Ishikawa (cell line): Measurements from ENCODE around the gene GPR32.

ENCODE experiments used
- CEBPB ChIP-seq: IDR thresholded peaks from 2 replicates; pipeline ENCODE4 v1.6.1; 2012
- CREB1 ChIP-seq: IDR thresholded peaks from 2 replicates; pipeline ENCODE4 v1.6.1; 2012; ENCODE audit warnings: low read depth
- EGR1 ChIP-seq: IDR thresholded peaks from 2 replicates; pipeline ENCODE4 v1.6.1; 2012
- EP300 ChIP-seq: IDR thresholded peaks from 2 replicates; pipeline ENCODE4 v1.6.1; 2012; ENCODE audit warnings: borderline replicate concordance
- FOXM1 ChIP-seq: IDR thresholded peaks from 2 replicates; pipeline ENCODE4 v1.6.1; 2012; ENCODE audit warnings: low read depth, borderline replicate concordance
- NFIC ChIP-seq: IDR thresholded peaks from 2 replicates; pipeline ENCODE4 v1.6.1; 2012
- RAD21 ChIP-seq: IDR thresholded peaks from 2 replicates; pipeline ENCODE4 v1.6.1; 2012; ENCODE audit warnings: low read depth
- TAF1 ChIP-seq: IDR thresholded peaks from 2 replicates; pipeline ENCODE4 v1.6.1; 2012; ENCODE audit warnings: low read depth, mild to moderate bottlenecking
- TCF12 ChIP-seq: IDR thresholded peaks from 2 replicates; pipeline ENCODE4 v1.6.1; 2012; ENCODE audit warnings: low read depth
- TEAD4 ChIP-seq: IDR thresholded peaks from 2 replicates; pipeline ENCODE4 v1.6.1; 2012
- YY1 ChIP-seq: IDR thresholded peaks from 2 replicates; pipeline ENCODE4 v1.6.1; 2012; ENCODE audit warnings: low read depth
- ZBTB7A ChIP-seq: IDR thresholded peaks from 2 replicates; pipeline ENCODE4 v1.6.1; 2012; ENCODE audit warnings: low read depth
- TF ChIP-seq, protein P1 (sequence below): IDR thresholded peaks from 2 replicates; pipeline ENCODE4 v1.6.1; 2012; ENCODE audit warnings: low read depth, mild to moderate bottlenecking
- TF ChIP-seq, protein P2 (sequence below): IDR thresholded peaks from 2 replicates; pipeline ENCODE4 v1.6.1; 2012
- TF ChIP-seq, protein P3 (sequence below): IDR thresholded peaks from 2 replicates; pipeline ENCODE4 v1.6.1; 2012

The GPR32 gene

DNA sequence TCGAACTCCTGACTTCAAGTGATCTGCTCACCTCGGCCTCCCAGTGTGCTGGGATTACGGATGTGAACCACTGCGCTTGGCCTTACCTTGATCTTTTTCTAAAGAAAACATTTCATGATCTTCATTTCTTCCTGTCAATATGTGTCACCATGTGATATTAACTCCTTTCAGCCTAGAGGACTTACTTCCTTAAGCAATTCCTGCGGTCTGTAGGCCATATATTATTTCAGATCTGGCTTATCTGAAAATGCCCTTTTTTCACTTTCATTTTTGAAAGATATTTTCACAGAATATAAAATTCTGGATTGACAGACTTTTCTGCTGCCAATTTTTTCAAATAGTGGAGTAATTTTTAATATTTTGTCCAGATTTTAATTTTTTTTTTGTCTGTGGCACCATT is 2.0 kb upstream of the GPR32 start:
- no peak for TF ChIP-seq RAD21
- no peak for TF ChIP-seq TCF12
- no peak for TF ChIP-seq EGR1
- TF ChIP-seq, protein P1, sequence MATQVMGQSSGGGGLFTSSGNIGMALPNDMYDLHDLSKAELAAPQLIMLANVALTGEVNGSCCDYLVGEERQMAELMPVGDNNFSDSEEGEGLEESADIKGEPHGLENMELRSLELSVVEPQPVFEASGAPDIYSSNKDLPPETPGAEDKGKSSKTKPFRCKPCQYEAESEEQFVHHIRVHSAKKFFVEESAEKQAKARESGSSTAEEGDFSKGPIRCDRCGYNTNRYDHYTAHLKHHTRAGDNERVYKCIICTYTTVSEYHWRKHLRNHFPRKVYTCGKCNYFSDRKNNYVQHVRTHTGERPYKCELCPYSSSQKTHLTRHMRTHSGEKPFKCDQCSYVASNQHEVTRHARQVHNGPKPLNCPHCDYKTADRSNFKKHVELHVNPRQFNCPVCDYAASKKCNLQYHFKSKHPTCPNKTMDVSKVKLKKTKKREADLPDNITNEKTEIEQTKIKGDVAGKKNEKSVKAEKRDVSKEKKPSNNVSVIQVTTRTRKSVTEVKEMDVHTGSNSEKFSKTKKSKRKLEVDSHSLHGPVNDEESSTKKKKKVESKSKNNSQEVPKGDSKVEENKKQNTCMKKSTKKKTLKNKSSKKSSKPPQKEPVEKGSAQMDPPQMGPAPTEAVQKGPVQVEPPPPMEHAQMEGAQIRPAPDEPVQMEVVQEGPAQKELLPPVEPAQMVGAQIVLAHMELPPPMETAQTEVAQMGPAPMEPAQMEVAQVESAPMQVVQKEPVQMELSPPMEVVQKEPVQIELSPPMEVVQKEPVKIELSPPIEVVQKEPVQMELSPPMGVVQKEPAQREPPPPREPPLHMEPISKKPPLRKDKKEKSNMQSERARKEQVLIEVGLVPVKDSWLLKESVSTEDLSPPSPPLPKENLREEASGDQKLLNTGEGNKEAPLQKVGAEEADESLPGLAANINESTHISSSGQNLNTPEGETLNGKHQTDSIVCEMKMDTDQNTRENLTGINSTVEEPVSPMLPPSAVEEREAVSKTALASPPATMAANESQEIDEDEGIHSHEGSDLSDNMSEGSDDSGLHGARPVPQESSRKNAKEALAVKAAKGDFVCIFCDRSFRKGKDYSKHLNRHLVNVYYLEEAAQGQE = no peak
- TF ChIP-seq, protein P2, sequence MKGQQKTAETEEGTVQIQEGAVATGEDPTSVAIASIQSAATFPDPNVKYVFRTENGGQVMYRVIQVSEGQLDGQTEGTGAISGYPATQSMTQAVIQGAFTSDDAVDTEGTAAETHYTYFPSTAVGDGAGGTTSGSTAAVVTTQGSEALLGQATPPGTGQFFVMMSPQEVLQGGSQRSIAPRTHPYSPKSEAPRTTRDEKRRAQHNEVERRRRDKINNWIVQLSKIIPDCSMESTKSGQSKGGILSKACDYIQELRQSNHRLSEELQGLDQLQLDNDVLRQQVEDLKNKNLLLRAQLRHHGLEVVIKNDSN = no peak
- TF ChIP-seq TEAD4 = no peak
- TF ChIP-seq CREB1 = no peak
- TF ChIP-seq NFIC = no peak
- no peak for TF ChIP-seq ZBTB7A
- TF ChIP-seq YY1 = no peak

DNA sequence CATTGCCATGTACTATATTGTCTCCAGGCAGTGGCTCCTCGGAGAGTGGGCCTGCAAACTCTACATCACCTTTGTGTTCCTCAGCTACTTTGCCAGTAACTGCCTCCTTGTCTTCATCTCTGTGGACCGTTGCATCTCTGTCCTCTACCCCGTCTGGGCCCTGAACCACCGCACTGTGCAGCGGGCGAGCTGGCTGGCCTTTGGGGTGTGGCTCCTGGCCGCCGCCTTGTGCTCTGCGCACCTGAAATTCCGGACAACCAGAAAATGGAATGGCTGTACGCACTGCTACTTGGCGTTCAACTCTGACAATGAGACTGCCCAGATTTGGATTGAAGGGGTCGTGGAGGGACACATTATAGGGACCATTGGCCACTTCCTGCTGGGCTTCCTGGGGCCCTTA is 624 bp downstream of the GPR32 start:
- TF ChIP-seq EGR1 (no peak), RAD21 (no peak), TCF12 (no peak), NFIC (no peak), TAF1 (no peak), CEBPB (no peak), CREB1 (no peak), FOXM1 (no peak), YY1 (no peak), EP300 (no peak), ZBTB7A (no peak), TEAD4 (no peak)
- TF ChIP-seq, protein P1 = no peak
- TF ChIP-seq, protein P3, sequence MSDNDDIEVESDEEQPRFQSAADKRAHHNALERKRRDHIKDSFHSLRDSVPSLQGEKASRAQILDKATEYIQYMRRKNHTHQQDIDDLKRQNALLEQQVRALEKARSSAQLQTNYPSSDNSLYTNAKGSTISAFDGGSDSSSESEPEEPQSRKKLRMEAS = no peak
- TF ChIP-seq, protein P2 = no peak

DNA sequence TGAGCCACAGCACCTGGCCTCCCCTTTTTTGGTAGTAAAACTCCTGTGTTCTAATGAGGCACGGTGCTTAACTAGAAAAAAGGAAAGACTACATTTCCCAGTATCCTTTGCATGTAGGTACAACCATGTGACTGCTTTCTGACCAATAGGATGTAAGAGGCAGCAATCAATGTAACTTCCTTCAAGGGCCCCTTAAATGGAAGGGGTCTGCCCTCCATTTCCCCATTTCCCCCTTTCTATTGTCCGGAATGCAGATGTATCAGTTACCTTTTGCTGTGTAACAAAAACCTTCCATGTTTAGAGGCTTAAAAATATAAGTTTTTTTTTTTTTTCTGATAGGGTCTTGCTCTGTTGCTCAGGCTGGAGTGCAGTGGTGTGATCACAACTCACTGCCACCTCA is 2.2 kb downstream of the GPR32 start:
- TF ChIP-seq, protein P2 = peak; percentile 87
- TF ChIP-seq TCF12 (no peak), RAD21 (no peak), CREB1 (no peak), FOXM1 (no peak)

DNA sequence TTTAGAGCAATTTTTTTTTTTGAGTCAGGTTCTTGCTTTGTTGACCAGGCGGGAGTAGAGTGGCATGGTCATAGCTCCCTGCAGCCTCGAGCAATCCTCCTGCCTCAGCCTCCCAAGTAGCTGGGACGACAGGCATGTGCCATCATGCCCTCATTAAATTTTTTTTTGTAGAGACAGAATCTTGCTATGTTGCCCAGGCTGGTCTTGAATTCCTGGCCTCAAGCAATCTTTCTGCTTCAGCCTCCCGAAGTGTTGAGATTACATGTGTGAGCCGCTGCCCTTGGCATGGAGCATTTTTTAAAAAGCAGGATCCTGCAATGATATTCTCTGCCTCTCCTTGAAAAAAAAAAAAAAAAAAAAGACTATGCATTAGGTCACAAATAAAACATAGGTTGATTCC is 5.9 kb downstream of the GPR32 start:
- TF ChIP-seq FOXM1 = no peak
- no peak for TF ChIP-seq EGR1
- TF ChIP-seq EP300 = no peak
- no peak for TF ChIP-seq RAD21
- no peak for TF ChIP-seq ZBTB7A
- TF ChIP-seq, protein P2 = no peak
- TF ChIP-seq CREB1 = no peak
- no peak for TF ChIP-seq YY1
- TF ChIP-seq TCF12 = no peak
- TF ChIP-seq TAF1 = no peak
- TF ChIP-seq NFIC = no peak
- TF ChIP-seq TEAD4 = no peak
- TF ChIP-seq CEBPB = no peak
- TF ChIP-seq, protein P1 = no peak
- TF ChIP-seq, protein P3 = no peak
